ENCODE measurements around the gene PCDHGB5.

The PCDHGB5 gene

DNA sequence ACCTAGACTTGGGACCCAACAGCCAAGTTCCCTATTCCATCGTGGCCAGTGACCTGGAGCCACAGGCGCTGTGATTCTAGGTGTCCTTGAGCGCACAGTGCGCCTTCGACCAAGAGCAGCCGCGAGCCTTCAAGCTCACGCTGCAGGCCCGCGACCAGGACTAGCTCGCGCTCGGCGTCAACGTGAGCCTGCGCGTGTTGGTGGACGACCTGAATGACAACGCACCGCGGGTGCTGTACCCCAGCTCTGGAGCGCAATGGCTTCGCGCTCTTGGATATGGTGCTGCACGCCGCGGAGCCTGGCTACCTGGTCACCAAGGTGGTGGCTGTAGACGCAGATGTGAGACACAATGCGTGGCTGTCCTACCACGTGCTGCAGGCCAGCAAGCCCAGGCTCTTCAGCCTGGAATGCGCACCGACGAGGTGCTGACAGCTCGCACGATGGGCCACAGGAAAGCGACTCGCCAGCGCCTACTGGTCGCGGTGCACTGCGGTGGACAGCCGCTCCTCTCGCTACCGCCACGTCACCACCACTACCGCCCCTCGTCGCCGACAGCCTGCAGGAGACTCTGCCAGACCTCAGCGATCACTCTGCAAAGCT is 43.9 kb downstream of the PCDHGB5 start:
- DNase-seq, result no peak

Data from C1 segment of cervical spinal cord (tissue), 14 donors.